ENCODE measurements around the gene COMT. TPM values are rescaled to one million over a fixed set of nuclear protein-coding genes. Genes with fewer than 3 reads are reported as not detected.

Gene COMT
- 104 TPM for total RNA-seq
- long read RNA-seq, transcript COMT-202 (6 exons, 2,437 nt) = major isoform, 57 of 74 reads
- long read RNA-seq, partial matches to known transcripts = 8 of 74 reads
- long read RNA-seq, other reads (novel, unspliced or antisense) = 5 of 74 reads

DNA sequence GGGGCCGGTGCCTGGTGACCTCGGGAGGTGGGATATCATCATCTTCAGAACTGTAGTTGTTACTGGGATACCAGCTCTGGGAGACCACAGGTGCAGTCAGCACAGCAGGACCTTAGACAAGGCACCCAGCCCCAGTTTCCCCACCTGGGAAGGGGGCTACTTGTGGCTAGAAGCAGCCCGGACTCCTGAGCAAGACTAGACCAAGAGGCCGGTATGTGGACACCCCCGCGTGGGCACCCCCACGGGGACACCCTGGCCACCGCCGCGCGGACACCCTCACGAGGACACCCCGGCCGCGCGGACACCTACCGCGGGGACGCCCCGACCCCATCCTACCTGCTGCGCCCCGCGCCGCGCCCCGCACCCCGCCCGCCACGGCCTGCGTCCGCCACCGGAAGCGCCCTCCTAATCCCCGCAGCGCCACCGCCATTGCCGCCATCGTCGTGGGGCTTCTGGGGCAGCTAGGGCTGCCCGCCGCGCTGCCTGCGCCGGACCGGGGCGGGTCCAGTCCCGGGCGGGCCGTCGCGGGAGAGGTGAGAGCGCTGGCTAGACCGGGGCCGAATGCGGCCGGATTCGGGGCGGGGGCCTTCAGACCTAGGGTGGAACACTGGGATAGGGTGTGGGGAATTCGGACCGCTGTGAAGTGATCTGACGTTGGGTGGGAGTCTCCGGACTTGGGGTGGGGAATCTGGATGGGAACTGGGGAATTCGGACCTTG lies at the start of gene COMT, which contains the start of gene TXNRD2:
Gene COMT (plus strand): TSS at position 408 of the 718 bp plus-strand sequence. CDS start 20,755 bp downstream, outside the sequence.
Gene TXNRD2 (minus strand): TSS at position 454 of the 718 bp plus-strand sequence. CDS start 15 bp downstream, at position 439.
- DNase-seq (ENCODE audit: missing footprints) (peak; percentile 90), ATAC-seq (peak; percentile 94)
- intact Hi-C loops (cut with DNase I) = no loop called here

DNA sequence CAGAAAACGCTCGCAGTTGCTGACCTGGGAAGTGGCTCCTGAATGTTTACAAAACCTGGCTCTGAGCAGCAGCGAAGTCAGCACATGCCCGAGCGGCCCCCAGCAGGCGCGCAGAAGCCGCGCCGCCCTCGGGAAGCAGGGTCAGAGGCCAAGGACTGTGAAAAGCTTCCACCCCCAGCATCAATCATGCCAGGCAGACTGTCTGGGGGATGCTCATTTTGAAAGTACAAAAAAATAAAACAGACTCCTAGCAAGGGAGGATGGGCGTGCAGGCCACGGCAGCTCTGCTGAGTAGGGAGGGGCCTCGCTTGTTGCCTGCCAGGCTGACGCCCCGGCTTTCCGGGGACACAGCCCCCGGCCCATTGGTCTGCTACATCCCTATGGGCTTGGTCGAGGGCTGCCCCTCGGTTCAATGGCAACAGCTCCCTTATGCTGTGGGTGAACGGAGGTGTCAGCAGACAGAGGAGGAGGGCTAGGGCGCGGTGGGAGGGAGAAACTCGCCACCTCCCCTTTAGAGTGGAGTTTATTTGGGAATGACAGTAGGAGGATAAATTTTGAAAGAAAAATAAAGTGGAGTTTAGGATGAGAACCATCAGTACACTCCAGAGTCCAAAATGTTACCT lies 49.2 kb upstream of the COMT start:
- ATAC-seq (no peak), DNase-seq (ENCODE audit: missing footprints) (no peak)
- intact Hi-C loops (cut with DNase I) = no loop called here

DNA sequence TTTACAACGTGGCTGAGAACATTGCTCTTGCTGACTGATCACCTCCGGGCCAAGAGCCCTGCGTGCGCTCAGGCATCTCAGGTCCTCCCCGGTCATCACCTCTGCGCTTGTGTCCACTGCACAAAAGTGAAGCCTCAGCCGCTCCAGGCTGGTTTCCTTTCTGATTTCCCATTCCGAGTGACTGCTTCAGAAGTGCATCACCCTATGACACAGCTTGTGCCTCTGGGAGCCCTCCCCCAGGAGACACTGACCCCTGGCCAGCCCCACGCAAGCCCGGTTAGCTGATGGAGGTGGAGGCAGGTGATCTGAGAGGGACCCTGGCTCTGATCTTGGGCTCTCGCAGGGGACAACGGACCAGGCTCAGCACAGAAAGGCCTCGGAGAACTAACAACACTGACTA lies 48.6 kb upstream of the COMT start:
- no peak for ATAC-seq
- intact Hi-C loops (cut with DNase I) = no loop called here
- DNase-seq (ENCODE audit: missing footprints) = no peak

DNA sequence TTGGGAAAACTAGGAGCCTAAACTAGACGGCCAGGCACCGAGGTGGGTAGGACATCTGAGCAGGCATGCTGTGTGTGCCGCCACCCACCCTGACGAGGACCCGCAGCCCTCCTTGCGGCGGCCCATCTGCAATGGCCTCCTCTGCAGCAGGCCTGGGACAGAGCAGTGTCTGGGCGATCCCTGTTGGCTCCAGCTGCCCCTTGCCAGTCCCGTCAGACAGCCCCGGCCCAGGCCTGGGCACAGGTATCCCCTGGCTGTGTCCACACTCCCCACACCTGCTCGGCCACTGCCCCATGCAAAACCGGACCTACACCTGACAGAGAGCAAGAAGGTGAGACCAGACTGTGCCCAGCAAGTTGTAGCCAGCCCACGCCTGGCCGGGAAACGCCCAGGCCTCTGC lies 48.2 kb upstream of the COMT start:
- intact Hi-C loops (cut with DNase I) = no loop called here
- no peak for DNase-seq (ENCODE audit: missing footprints)
- ATAC-seq = no peak

DNA sequence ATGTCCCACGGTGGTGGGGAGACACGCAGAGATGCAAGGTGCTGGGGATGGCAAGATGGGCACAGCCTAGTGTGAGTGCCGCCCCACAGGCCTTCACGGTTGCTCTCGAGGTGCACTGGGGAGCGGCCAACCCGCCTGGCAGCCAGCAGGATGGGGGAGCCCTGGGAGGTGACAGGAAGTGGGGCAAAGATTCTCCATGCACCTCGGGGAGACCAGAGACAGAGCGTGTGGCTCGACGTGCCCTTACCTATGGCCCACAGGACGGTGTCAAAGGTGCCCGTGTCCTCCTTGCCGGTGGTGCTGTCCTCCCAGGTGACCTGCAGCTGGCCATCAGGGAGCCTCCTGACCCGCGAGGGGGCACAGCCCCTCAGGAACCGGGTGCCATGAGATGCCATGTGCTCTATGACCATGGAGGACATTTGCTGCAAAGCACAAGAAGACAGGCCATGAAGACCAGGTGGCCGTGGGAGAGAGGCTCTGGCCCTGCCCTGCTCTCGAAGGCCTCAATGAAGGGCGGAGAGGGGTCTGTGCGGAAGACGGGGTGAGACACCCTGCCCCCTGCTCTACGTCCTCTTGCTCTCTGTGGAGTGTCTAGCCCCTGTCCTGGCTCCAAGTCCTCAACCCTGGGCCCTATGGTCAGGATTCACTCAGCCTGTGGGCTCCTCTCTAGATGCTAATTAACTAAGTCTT lies 46.3 kb upstream of the COMT start:
- ATAC-seq = no peak
- intact Hi-C loops (cut with DNase I) = no loop called here
- no peak for DNase-seq (ENCODE audit: missing footprints)

DNA sequence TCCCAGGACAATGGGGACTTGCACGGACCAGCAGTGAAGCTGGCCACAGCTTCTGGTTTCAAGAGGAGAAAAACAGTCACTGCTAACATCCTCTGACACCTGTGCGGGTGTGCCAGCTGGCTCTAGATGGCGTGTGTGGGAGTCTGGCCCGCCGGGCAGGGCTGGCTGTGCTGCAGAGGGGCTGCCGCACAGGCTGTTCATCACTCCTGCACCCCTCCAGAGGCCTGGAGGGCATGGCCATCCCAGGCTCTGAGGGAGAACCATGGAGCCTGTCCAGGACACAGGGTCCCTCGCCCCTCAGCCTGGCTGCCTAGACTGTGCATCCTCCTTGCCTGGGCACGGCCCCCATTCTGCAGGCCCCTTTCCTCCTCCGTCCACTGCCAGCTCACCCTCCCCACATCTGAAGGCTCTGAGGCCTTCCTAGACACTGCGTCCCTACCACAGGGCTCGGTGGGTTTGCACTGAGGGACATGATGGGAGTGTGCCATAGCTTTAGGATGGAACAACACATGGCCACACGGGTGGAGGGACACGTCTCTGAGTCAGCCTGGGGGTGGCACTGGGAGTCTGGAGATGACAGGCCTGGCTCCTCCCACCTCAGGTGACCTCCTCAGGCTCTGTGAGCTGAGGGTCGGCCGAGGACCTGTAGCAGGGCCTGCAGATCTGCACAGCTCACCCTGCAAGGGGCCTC lies 44.8 kb upstream of the COMT start:
- DNase-seq (ENCODE audit: missing footprints) (no peak), ATAC-seq (no peak)
- intact Hi-C loops (cut with DNase I) = no loop called here

DNA sequence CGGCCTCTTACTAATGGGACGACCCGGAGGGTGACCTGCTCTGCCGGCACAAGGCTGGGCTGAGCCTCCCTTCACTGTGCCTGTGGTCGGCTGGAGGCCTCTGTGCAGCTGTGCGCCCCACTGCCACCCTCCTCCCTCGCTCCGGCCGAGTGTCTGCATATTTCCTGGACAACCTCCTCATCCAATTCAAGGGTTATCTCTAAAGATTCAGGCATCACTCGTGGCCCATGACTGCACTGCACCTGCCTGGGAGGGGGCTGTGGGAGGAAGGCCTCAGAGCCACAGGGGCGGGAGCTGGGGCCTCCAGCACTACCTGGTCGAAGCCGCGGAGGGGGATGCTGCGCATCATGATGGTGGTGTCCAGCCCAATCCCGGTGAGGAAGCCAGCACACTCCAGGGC lies 43.8 kb upstream of the COMT start:
- no peak for DNase-seq (ENCODE audit: missing footprints)
- intact Hi-C loops (cut with DNase I) = no loop called here
- no peak for ATAC-seq

DNA sequence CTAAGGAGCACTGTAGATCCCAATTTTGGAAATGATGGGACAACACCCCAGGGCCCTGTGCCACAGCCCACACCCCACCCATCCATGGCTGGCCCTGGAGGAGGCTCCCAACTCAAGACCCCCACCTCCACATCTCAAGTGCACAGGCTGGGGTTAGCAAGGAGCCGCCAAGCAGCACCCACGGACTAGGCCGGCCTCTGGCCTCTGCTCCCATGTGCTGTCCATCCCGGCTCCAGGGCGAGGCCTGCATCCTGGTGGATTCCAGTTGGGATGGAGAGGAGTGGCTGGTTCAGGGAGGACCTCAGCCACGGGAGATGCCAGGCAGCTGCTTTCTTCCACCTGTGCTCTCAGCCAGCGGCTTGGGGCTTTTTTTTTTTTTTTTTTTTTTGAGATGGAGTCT lies 43.4 kb upstream of the COMT start:
- intact Hi-C loops (cut with DNase I) = no loop called here
- ATAC-seq (no peak), DNase-seq (ENCODE audit: missing footprints) (no peak)

DNA sequence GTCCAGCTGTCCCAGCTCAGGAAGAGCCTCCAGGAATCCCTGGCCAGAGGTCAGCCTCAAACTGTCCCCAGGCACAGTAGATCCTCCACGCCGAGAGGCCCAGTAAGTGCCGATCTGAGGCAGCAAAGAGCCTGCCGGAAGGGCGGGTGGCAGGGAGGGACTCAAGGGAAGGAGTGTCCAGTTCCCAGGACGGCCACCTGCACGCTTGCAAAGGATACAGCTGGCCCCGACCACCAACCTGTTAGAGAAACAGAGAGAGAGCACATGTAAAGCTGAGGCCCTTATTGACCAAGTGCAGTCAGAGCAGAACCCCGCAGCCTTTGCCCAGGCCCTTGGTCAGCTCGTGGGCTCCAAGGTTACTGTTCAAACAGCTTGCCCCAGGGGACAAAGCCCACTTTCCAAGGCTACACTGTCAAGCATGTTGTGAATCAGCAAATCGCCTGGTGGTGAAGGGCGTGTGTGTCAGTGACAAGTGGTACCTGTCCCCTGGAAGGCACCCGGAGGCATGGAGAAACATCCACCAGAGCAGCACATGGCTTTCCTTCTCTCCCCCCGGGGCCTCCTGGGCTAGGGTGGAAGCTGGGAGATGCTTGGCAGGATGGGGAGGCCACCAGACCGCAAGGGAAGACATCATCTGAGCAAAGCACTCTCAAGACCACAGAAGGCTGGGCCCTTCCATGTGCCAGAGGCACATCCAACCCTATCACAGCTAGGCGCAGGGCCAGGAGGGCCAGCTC lies 42.6 kb upstream of the COMT start:
- ATAC-seq = no peak
- intact Hi-C loops (cut with DNase I) = no loop called here
- DNase-seq (ENCODE audit: missing footprints) = peak; percentile 15

DNA sequence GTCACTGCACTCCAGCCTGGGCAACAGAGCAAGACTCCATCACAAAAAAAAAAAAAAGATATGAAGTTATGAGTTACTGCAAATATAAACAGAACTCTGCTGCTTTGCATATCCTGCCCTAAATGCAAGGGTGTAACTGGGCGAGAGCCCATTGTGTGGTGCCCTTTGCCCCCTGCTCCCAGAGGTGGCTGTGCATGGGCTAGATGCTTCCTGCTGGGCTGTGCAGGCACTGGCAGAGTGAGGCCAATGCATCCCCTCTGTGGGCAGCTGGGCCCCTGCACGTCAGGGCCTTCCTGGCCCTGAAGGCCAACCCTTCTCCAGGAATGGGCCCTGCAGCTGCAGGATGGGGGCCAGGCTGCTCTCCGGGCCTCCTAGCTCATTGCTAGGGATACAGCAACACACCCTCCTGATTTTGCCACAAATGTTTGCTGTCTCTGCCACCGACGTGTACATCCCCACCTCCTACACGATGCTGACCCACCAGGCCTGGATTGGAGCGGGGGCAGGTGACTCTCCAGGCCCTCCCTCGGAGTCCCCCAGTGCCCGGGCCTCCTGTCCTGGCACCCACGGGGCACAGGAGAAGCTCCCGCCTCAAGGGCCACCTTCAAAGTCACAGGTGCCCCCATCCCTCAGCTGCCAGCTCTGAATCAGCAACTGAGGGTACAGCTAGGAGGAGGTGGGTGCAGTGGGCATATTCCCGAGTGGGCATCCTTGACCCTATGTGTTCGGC lies 40.7 kb upstream of the COMT start:
- intact Hi-C loops (cut with DNase I) = no loop called here
- ATAC-seq (no peak), DNase-seq (ENCODE audit: missing footprints) (peak; percentile 32)

DNA sequence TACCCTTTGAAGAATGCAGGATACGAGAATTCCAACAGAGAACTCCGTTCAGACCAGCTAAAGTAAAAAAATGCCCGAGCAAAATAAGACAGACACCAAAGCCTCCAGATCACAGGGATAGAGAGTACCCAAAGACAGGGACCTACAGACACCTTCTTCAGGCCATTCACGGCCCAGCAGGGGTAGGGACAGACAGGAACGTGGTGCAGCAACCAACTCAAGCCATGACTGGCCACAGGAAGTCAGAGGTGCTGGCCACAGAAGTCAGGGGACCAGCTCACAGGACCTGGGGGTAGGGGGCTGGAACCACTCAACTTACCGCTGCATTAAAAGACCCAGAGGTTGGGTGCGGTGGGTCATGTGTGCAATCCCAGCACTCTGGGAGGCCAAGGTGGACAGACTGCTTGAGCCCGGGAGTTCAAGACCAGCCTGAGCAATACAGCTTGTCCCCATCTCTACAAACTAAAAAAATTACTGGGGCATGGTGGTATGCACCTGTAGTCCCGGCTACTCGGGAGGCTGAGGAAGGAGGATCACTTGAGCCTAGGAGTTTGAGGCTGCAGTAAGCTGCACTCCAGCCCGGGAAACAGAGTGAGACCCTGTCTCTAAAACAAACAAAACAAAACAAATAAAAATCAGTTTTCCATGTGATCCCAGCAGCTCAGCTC lies 39.9 kb upstream of the COMT start:
- no peak for DNase-seq (ENCODE audit: missing footprints)
- ATAC-seq = no peak

DNA sequence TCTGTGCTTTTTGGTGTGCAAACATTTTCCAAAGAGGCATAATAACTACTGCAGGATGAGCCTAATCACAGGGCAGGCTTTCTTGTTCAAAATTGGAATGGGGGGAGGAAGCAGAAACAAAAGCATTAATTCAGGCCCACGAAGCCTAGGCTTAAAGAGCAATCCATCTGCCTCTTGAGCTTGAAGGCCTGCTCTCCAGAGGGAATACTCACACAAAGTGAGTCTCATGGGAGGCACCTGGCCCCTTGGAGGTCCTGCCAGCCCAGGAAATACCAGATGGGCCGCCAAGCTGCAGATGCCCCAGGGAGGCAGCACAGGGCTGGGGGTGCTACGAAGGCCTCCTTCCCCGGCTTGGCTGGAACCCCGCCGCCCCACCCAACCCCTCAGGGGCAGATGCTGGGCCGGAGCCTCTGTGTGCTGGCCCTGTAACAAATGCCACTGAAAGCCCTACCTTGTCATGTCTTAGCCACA lies 39.3 kb upstream of the COMT start:
- no peak for ATAC-seq
- intact Hi-C loops (cut with DNase I) = no loop called here
- no peak for DNase-seq (ENCODE audit: missing footprints)

More for the DNA sequence above, 39.9 kb upstream of the COMT start:
- intact Hi-C loops (cut with DNase I) = no loop called here

DNA sequence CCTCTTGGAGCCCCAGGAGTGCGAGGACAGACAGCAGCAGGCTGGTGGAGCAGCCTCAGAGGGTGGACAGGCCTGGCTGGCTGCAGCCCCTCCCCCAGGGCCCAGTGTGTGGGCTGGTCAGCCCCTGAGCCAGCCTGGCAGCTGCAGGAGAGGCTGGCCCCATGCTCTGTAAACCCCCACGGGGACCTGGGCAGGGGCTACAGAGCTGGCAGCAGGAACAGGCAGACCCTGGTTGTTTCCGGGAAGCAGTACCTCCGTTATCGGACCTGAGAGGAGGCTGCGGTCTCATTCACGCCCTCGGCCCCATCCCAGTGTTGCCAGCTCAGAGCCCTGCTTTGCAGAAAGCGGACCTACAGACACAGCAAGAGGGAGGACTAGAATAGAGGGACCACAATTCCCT lies 38.5 kb upstream of the COMT start:
- ATAC-seq (peak; percentile 12), DNase-seq (ENCODE audit: missing footprints) (no peak)
- intact Hi-C loops (cut with DNase I) = no loop called here

DNA sequence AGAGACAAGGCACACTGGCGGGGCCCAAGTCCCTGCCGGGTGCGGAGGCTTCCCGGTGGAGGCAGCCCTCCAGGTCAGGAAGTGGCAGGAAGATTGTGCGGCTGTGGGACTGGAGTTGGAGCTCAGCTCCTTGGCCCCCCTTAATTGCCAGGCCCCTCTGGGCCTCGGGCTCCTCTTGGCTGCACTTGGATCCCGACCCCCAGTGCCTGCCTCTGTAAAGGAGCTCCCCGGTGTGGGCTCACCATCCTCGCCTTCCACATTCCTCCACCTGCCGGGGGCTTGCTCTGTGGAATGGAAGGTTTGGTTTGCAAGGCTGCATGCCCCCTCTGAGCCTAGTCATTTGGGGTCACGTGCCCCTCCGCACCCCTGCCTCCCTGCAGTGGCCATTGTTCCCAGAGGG lies 38.1 kb upstream of the COMT start:
- intact Hi-C loops (cut with DNase I) = no loop called here
- ATAC-seq (no peak), DNase-seq (ENCODE audit: missing footprints) (no peak)

DNA sequence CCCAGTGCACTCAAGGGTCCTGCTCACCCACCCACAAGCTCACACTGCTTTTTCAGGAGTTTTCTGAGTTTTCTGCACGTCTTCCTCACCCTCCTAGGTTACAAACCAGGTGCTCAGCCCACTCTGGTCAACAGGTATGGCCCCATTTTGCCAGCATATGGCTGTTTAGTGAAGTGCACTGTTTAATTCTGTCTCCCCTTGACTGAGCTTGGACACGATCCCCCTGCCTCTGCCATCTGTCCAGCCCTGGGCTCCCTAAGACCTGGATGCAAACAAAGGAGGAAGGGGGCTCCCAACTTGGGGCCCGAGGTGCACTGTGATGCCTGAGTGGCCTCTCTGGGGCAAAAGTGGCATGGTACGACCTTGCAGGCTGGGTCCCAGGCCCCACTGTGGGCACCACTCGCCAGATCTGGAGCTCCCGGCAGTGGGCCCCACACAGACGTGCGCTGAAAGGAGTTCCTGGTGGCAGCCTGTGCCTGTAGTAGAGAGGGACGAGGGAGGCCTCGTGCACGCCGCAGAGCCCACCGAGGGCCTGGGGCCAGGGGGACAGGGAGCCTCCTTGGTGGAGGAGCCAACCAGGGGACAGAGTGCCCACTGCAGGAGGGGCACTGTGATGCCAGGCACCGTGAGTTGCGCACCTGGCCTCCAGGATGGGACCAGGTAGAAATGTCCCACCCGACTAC lies 37.3 kb upstream of the COMT start:
- ATAC-seq (no peak), DNase-seq (ENCODE audit: missing footprints) (no peak)
- intact Hi-C loops (cut with DNase I) = no loop called here

DNA sequence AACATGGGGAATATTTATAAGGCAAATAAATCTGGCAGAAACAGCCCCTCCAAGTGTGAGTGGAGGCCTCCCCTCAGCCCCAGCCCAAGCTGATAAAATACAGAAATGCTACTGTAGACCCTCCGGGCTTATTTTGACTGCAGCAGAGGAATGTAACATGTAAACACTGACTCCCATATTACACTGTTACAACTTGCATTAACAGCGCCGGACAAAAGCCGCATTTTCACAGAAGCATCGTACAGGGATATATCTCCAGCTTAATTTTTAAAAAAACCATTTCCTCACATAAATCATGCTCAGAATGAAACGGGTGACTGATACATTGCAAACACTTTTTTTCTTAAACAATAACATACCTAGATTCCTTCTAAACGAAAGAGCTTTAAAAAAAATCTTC lies 36.6 kb upstream of the COMT start:
- intact Hi-C loops (cut with DNase I) = no loop called here
- no peak for ATAC-seq
- no peak for DNase-seq (ENCODE audit: missing footprints)
